Prostate gland (tissue), 2 donors: Measurements from ENCODE around the gene TEX53.

Source experiments
- POLR2AphosphoS5 ChIP-seq: sonication (generic); formaldehyde crosslinking; IDR thresholded peaks from one replicate; pipeline ENCODE4 v1.6.1; 2017; ENCODE audit warnings: antibody characterized with exemption
- TF ChIP-seq, protein P1 (sequence below), 4 experiments: fragments of 200-600 bp in 2 of 4; fragments of 450-650 bp in 2 of 4; sonication (generic) in 2 of 4; IDR thresholded peaks; 1 replicate in 3 of 4; 2 replicates in 1 of 4; pipeline ENCODE4 v1.5.1; 2016 to 2019; ENCODE audit warnings: antibody characterized with exemption in 4 of 4, mild to moderate bottlenecking in 2 of 4, moderate library complexity in 2 of 4

DNA sequence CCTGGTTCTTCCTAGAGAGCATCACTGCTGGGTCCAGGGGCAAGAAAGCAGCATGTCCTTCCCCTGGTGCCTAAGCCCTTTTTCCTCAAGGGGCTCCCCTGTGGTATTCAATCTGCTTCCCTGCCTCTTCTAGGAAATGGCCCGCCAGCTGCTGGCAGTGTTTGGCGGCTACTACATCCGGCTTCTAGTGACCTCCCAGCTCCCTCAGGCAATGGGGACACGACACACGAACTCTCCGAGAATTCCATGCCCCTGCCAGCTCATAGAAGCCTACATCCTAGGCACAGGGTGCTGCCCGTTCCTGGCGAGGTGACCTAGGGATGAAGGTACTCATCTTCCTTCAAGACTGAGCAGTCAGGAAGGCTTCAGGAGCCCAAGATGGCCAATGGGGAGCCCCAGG, 14.6 kb downstream of the TEX53 start:
- TF ChIP-seq, protein P1, sequence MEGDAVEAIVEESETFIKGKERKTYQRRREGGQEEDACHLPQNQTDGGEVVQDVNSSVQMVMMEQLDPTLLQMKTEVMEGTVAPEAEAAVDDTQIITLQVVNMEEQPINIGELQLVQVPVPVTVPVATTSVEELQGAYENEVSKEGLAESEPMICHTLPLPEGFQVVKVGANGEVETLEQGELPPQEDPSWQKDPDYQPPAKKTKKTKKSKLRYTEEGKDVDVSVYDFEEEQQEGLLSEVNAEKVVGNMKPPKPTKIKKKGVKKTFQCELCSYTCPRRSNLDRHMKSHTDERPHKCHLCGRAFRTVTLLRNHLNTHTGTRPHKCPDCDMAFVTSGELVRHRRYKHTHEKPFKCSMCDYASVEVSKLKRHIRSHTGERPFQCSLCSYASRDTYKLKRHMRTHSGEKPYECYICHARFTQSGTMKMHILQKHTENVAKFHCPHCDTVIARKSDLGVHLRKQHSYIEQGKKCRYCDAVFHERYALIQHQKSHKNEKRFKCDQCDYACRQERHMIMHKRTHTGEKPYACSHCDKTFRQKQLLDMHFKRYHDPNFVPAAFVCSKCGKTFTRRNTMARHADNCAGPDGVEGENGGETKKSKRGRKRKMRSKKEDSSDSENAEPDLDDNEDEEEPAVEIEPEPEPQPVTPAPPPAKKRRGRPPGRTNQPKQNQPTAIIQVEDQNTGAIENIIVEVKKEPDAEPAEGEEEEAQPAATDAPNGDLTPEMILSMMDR (IDR thresholded peaks at IDR 0.05), result no peak
- TF ChIP-seq POLR2AphosphoS5, result no peak
